Measurements from ENCODE around the gene KDM4C.
"Not testable (repeated sequence)": the region's sequence is repeated elsewhere in the genome, so short reads cannot be mapped to it uniquely, and the experiment has no call there.

DNA sequence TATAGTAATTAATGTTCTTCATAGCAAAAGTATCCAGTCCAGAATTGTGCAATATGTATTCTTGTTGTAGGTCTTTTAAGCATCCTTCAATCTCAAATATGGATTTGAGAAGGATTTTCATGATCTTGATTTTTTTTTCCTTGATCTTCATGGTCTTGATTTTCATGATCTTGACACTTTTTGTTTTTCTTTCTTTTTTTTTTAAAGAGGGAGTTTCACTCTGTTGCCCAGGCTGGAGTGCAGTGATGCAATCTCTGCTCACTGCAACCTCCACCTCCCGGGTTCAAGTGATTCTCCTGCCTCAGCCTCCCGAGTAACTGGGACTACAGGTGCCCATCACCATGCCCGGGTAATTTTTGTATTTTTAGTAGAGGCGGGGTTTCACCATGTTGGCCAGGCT is 10.8 kb downstream of the KDM4C start:
- not testable (repeated sequence) for TF ChIP-seq ZFP1 (CRISPR knock-in tag; IDR thresholded peaks at IDR 0.05); KDM1A (CRISPR knock-in tag; IDR thresholded peaks at IDR 0.05); ZNF263 (CRISPR knock-in tag; IDR thresholded peaks at IDR 0.05); POLR2AphosphoS5 (IDR thresholded peaks at IDR 0.05; ENCODE audit: low read depth, low read length)
- TF ChIP-seq, protein P1, sequence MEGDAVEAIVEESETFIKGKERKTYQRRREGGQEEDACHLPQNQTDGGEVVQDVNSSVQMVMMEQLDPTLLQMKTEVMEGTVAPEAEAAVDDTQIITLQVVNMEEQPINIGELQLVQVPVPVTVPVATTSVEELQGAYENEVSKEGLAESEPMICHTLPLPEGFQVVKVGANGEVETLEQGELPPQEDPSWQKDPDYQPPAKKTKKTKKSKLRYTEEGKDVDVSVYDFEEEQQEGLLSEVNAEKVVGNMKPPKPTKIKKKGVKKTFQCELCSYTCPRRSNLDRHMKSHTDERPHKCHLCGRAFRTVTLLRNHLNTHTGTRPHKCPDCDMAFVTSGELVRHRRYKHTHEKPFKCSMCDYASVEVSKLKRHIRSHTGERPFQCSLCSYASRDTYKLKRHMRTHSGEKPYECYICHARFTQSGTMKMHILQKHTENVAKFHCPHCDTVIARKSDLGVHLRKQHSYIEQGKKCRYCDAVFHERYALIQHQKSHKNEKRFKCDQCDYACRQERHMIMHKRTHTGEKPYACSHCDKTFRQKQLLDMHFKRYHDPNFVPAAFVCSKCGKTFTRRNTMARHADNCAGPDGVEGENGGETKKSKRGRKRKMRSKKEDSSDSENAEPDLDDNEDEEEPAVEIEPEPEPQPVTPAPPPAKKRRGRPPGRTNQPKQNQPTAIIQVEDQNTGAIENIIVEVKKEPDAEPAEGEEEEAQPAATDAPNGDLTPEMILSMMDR (CRISPR knock-in tag; IDR thresholded peaks at IDR 0.05): not testable (repeated sequence)
- TF ChIP-seq, protein P2, sequence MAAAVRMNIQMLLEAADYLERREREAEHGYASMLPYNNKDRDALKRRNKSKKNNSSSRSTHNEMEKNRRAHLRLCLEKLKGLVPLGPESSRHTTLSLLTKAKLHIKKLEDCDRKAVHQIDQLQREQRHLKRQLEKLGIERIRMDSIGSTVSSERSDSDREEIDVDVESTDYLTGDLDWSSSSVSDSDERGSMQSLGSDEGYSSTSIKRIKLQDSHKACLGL (CRISPR knock-in tag; IDR thresholded peaks at IDR 0.05): not testable (repeated sequence)
- TF ChIP-seq, protein P3, sequence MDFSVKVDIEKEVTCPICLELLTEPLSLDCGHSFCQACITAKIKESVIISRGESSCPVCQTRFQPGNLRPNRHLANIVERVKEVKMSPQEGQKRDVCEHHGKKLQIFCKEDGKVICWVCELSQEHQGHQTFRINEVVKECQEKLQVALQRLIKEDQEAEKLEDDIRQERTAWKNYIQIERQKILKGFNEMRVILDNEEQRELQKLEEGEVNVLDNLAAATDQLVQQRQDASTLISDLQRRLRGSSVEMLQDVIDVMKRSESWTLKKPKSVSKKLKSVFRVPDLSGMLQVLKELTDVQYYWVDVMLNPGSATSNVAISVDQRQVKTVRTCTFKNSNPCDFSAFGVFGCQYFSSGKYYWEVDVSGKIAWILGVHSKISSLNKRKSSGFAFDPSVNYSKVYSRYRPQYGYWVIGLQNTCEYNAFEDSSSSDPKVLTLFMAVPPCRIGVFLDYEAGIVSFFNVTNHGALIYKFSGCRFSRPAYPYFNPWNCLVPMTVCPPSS (IDR thresholded peaks at IDR 0.05): not testable (repeated sequence)
